ENCODE results near the gene WNK4. TPM values are rescaled to one million over a fixed set of nuclear protein-coding genes. Genes with fewer than 3 reads are reported as not detected.
A peak's percentile ranks its signal among the peaks of the same experiment; 100 is the strongest.

WNK4 gene
- total RNA-seq, 1 donor from 2014 or later: 1.4 TPM

DNA sequence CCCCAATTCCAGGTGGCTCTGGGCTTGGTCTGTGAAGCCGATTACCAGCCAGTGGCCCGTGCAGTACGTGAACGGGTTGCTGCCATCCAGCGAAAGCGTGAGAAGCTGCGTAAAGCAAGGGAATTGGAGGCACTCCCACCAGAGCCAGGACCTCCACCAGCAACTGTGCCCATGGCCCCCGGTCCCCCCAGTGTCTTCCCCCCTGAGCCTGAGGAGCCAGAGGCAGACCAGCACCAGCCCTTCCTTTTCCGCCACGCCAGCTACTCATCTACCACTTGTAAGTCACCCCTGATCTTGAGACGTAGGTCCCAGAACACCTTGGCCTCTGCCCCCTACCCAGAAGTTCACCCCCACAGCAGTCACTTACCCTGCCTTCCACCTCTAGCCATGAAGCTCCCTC, 6.9 kb downstream of the WNK4 start:
- ATAC-seq (no peak), DNase-seq (ENCODE audit: low spot score) (no peak)
- intact Hi-C loops (cut with DNase I): no loop called here

DNA sequence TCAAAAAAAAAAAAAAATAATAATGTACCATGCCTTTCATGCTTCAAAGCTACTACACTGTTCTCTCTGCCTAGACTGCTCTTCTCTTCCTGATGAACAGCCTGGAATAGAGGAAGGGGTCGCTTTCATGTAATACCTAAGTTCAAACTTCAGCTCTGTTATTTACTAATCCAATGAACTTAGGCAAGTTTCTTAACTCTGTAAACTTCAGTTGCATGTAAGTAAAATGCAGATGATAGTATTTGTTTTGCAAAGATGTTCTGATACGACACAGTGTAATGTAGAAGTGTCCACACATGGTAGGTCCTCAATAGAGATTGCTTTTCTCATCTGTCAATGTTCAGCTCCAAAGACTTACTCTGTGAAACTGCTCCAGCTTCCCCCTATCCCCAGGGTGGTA, 11.5 kb downstream of the WNK4 start:
- ATAC-seq: no peak
- DNase-seq (ENCODE audit: low spot score): no peak
- intact Hi-C loops (cut with DNase I): loop anchor here (10.0 kb wide), 1 partner anchor 577 kb away; no protein-coding TSS in a partner anchor

DNA sequence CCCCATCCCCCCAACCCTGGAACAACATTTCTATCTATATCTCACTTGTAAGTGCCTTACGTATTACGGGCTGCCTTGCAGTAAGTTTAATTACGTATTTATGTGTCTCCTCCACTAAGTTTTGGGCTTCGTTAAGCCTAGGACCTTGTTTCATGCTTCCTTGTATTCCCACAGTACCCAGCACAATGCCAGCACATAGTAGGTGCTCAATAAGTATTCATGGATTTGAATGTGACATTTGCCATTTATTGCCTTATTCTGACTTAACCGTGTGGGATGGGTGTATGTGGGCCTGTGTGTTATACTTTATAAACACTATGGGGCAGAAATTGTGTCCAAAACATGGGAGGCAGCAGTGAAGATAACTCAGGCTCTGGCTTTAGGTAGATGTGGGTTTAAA, 12.1 kb downstream of the WNK4 start:
- intact Hi-C loops (cut with DNase I): loop anchor here (10.0 kb wide), 1 partner anchor 578 kb away; no protein-coding TSS in a partner anchor
- DNase-seq (ENCODE audit: low spot score) (no peak), ATAC-seq (no peak)

DNA sequence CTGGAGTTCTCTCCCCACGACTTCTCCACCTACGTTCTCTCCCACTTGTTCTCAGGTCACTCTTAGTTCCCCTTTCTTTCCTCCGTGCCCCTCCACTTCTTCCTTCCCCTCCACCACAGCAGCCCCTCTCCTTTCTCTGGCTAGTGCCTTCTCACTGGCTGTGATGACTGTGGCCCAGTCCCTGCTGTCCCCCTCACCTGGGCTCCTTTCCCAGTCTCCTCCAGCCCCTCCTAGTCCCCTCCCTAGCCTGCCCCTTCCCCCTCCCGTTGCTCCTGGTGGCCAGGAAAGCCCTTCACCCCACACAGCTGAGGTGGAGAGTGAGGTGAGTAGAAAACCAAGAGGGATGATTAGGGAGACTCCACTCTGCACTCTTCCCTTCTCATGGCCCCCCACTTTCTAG, 14.7 kb downstream of the WNK4 start:
- no peak for DNase-seq (ENCODE audit: low spot score)
- intact Hi-C loops (cut with DNase I): loop anchor here (10.0 kb wide), 1 partner anchor 580 kb away; no protein-coding TSS in a partner anchor
- no peak for ATAC-seq

DNA sequence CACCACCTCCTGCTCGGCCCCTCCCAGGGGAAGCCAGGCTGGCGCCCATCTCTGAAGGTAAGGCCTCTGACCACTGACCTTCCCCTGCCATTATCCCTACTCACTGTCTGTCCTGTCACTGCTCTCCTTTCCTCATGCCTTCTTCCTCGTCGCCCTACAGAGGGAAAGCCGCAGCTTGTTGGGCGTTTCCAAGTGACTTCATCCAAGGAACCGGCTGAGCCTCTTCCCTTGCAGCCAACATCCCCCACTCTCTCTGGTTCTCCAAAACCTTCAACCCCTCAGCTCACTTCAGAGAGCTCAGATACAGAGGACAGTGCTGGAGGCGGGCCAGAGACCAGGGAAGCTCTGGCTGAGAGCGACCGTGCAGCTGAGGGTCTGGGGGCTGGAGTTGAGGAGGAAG, 15.1 kb downstream of the WNK4 start:
- intact Hi-C loops (cut with DNase I): loop anchor here (10.0 kb wide), 1 partner anchor 581 kb away; no protein-coding TSS in a partner anchor
- no peak for ATAC-seq

DNA sequence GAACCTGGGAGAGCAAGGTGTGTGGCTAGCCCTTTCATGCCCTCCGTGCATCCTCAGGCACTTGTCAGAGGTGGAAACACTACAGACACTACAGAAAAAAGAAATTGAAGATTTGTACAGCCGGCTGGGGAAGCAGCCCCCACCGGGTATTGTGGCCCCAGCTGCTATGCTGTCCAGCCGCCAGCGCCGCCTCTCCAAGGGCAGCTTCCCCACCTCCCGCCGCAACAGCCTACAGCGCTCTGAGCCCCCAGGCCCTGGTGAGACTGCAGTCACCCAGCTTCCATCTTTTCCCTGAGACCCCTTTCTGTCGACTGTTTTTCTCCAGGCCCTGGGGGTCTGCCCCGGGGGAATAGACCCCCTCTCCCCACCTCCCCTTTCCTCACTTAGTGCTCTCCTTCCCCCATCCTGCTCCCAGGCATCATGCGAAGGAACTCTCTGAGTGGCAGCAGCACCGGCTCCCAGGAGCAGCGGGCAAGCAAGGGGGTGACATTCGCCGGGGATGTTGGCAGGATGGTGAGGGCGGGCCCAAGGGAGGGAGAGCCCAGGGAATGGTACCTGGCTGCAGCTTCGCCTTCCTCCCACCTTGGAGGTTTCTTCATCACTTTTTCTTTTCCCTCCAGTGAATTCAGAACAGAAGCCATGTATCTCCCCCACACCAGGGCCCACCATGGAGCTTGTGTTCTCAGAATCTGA, 15.8 kb downstream of the WNK4 start:
- ATAC-seq (no peak), DNase-seq (ENCODE audit: low spot score) (no peak)
- intact Hi-C loops (cut with DNase I): loop anchor here (10.0 kb wide), 1 partner anchor 581 kb away; no protein-coding TSS in a partner anchor

More for the DNA sequence above, 15.1 kb downstream of the WNK4 start:
- no peak for DNase-seq (ENCODE audit: low spot score)

DNA sequence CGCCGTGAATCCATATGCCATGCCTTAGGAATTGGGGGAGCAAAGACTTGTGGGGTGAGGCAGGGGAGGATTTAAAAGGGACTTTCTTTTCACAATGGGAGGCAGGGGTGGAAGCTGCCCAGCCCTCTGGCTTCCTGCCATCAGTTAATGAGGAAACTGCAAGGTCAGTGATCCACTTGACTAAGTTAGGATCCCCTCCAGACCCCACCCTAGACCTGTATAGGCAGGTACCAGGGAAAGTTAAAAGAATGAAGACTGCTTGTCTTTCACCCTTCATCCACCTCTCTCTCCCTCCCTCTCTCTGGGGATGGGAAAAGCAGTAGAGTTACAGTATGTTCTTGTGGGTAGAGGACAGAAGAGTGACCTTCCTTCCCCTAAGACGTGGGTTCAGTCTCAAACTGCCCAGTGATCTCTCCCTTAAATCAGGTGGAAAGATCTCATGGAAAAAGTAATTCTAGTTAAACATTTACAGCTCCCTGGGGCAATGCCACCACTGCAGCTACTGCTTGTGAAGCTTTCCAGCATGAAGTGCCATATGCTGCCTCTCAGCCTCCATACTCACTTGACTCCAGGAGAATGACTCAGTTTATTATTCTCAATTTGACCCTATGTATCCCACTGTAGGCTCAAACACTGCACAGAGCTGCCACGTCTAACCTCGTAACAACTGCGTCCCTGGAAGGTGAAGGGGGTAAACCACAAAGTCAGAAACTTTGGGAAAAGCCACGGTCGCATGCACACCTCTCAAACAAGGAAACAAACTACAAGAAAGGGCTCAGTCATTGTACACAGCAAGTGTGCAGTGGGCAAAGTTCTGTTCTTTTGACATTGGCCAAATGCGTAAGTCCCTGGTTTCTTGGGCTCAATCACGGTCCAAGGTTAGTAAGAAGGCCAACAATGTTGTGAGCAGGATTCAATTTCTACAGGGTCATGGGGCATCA, 16.9 kb downstream of the WNK4 start:
- no peak for ATAC-seq
- intact Hi-C loops (cut with DNase I): loop anchor here (10.0 kb wide), 1 partner anchor 583 kb away; no protein-coding TSS in a partner anchor
- no peak for DNase-seq (ENCODE audit: low spot score)

DNA sequence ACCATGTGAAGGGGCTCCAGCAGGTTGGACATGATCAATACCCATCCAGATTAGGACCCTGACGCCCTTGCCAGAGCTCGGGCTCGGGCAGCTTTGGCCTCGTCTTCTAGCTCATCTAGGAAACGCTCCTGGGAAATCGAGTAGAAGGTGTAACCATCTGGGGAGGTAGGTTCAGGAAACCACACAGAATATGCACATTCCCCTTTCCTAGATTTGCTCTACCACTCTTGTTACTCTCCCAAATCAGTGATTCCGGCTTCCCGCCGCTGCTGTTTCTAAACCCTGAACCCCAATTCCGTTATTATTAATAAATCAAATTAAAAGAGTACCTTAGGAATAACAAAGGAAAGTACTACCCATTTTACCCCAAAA, 17.6 kb downstream of the WNK4 start:
- intact Hi-C loops (cut with DNase I): loop anchor here (10.0 kb wide), 1 partner anchor 583 kb away; no protein-coding TSS in a partner anchor
- no peak for ATAC-seq
- DNase-seq (ENCODE audit: low spot score): no peak

DNA sequence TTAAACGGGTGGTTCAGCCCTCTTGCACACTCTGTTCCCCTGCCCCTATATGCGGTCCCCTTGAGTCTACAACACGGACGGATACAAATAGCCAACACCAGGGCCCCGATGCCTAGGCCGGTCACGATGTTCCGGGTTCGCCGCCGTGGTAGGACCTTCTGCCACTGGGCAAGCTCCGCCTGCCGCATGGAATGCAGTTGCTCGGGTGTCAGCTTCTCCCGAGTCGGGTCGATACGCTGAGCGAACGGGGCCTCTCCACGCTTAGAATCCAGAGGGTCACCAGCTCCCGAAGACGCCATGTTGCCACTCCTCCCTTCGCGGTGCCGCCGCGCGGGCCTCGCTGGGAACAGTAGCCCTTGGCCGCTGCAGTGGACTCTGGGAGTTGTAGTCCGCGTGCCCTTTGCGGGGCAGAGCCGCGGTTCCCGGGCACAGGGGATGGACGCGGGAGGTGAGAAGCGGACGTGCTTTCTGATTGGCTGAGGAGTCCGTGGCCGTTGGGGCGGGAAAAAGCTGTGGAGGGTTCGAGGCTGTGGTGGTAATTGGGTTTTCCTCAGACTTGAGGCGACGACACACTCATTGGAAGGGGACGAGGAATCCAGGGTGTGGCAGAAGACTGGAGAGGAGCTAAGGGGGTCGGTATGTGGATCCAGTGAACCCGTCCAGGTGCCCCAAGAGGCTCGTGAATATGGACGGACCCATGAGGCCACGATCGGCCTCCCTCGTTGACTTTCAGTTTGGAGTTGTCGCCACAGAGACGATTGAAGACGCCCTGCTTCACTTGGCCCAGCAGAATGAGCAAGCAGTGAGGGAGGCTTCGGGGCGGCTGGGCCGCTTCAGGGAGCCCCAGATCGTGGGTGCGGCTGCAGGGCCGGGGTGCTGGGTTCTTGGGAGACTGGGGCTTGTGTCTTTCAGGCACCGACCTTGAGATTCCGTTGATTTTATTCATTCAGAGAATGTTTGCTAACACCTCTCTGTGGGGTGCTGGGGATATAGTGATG, 18.3 kb downstream of the WNK4 start, which contains the start of the genes CNTD1 and COA3:
Gene CNTD1 (plus strand): TSS at position 479 of the 998 bp plus-strand sequence. CDS start 207 bp downstream, at position 686.
Gene COA3 (minus strand): TSS at position 322 of the 998 bp plus-strand sequence. CDS start 23 bp downstream, at position 299.
- DNase-seq (ENCODE audit: low spot score) (peak; percentile 90), ATAC-seq (peak; percentile 97)
- intact Hi-C loops (cut with DNase I): loop anchor here (10.0 kb wide), 1 partner anchor 584 kb away; no protein-coding TSS in a partner anchor

DNA sequence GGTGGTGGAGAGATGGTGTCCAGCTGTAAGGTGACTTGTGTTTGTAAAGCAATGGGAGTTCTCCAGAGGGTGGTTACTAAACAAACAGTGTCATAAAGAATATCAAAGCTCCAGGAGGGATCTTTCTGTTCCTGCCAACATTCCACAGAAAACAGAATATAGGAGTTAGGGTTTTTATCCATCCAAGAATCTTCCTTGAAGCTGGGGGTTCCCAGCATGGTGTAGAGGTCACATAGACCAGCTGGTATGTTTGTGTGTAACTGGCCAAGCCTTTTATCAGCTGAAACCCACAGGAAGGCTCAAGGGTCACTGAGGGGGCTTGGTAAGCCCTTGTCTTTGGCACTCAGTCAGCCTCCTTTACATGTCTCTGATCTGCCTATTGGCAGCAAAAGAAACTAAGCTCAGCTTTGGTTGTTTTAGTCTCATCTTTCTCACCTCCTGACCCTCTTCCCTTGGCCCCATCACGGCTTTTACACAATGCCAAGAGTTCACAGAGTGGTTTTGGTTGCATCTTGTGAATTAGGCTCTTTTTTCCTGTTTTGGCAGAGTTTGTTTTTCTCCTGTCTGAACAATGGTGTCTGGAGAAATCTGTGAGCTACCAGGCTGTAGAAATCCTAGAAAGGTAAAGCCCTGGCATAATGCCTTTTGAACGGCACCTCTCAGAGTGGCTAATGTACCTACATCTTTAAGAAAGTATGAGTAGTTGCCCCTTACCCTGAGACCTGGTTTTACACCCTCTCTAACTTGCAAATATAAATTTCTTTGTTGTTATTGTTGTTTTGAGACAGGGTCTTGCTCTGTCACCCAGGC, 22.9 kb downstream of the WNK4 start:
- DNase-seq (ENCODE audit: low spot score) (no peak), ATAC-seq (no peak)
- intact Hi-C loops (cut with DNase I): no loop called here

DNA sequence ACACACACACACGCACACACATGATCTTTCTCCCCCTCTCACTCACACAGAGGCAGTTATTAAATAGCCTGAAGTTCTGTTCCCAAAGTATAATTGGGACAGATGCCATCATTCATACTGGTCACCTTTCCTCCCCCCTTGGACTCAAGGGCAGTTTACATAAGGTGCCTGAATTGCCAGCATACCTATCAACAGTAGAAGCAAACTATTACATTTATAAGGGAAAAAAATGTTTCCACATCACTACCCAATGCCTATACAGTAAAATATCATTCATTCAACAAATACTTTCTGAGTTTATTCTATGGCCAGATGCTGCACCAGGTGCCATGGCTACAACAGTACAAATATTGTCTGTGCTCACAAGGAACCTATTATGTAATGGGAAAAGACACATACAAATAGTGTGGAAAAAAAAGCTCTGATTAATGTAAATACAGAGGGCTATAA, 24.5 kb downstream of the WNK4 start:
- intact Hi-C loops (cut with DNase I): no loop called here
- DNase-seq (ENCODE audit: low spot score): no peak
- ATAC-seq: no peak

DNA sequence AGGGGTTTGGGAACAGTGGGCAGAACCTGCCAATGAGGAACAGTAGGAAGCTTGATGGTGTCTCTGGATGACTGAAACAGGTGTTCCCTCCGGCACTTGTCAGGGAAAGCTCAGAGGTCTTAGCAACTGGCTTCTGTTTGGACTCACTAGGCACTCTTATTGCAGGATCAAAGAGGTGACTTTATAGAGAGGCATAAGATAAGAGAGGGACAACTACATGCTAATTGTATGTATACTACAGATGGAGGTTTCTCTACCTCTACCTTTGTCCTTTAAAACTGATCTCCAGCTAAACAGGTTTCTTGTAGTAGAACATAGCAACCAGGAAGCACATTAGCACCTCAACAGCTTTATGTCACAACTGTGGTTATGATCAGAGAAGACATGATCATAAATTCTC, 25.8 kb downstream of the WNK4 start:
- no peak for ATAC-seq
- intact Hi-C loops (cut with DNase I): no loop called here
- no peak for DNase-seq (ENCODE audit: low spot score)

DNA sequence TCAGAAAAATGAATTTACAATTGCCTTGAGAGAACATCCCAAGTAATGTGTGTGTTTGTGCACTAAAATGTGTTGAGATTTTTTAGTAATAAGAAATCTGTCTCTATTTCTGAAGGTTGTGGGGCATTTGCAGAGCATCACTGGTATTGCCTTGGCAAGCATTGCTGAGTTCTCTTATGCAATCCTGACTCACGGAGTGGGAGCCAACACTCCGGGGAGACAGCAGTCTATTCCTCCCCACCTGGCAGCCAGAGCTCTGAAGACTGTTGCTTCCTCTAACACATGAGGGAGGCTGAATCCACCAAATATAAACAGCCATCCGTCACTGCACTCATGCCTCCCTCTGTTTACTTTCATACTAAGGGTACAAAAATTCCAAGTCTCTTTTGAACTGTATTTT, 28.8 kb downstream of the WNK4 start:
- intact Hi-C loops (cut with DNase I): no loop called here
- ATAC-seq (peak; percentile 97), DNase-seq (ENCODE audit: low spot score) (no peak)

DNA sequence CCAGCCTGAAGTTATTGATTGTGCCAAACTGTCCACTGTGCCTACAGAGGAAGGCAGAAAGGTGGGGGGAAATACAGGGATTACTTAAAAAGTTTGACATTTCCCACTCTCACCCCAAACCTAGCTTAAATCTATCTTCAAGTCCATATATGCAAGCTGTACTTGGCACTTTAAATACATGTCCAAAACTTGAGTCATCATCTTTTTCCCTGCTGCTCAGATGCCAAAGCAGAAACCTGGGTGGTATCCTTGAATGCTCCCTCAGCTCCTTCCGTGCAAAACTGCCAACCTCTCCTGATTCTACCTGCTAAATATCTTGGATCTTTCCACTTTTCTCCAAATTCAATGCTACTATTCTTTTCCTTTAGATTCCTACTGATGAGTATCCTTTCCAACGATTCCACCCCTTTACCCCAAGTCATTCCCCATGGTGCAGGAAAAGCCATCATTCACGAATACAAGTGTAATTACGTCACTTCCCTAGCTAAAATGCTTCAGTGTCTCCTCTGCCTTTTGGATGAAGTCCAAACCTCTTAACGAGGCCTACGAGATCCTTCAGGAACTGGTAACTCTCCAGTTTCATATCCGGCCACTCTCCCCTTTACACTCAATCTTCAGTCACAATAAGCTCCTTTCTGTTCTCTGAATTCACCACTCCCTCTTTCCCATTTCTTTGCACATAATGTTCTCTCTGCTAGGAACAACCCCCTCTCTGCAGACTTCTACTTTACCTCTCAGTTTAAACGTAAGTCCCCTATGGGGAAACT, 34.4 kb downstream of the WNK4 start:
- ATAC-seq (peak; percentile 90), DNase-seq (ENCODE audit: low spot score) (no peak)
- intact Hi-C loops (cut with DNase I): no loop called here

DNA sequence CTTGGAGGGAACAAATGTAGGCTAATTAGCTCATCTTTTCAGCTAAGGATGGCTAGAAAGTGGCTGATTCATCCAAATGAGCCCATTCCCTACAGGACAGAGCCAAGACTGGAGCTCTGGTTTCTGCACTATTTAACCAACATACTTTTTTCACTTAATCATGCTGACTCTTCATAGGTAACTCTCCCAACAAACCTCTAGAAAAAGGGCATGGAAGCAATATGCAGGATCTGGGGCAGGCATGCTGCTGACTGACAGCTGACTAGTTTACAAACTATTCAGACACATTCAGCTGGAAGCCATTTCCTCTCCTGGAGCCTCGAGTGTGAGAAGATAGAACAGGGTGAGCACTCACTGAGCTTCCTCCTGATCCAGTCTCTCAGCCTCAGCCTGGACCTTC, 37.5 kb downstream of the WNK4 start:
- no peak for ATAC-seq
- DNase-seq (ENCODE audit: low spot score): no peak
- intact Hi-C loops (cut with DNase I): no loop called here

DNA sequence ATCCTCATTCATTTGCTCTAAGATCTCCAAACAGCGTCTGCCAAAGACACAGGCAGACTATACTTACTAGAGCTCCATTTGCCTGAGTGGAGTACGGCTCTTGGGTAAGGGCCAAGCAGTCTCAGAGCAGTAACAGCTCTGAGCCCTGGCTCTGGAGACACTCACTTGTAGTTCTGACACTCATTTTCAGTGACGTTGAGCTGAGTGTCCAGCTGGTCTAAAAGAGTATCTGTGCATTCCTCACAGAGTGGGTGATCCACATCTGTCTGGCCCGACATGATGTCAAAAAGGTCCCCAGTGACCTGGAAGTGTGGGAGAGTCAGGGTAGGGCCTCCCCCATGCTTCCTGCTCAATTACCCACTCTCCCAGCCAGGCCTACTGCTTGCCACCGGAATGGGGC, 38.0 kb downstream of the WNK4 start:
- DNase-seq (ENCODE audit: low spot score): no peak
- no peak for ATAC-seq
- intact Hi-C loops (cut with DNase I): no loop called here

All from sciatic nerve (tissue), 2 donors.